A204.1 (cell line): ENCODE results near the gene TKT.
A peak's percentile ranks its signal among the peaks of the same experiment; 100 is the strongest.

Experiments
- FAIRE-seq: peaks from 2 replicates; lab custom pipeline; 2012; peaks lifted over from hg19 to GRCh38; lab: Jason Lieb, UNC

TKT gene

GRCh38 chr3:53224026-53224425 lies 31.8 kb downstream of the TKT start:
- no peak for FAIRE-seq

DNA sequence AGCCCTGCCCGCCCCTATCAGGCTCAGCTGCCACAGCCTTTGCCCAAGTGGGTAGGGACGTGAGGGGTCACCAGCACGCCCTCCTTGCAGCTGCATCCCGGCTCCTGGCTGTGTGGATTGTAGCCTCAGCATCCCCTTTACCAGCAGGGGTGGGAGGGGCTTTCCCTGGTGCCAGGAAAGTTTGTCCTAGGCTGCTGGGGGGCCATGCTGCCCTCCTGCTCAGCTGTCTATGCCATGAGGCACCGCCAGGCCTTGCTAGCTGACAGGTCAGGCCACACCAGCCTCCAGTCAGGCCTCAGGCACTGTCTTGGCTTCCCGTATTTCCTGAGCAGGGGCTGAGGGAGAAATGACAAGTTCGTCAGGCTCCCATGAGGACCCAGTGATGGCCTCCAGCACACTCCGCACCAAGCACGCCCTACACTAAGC lies 32.3 kb downstream of the TKT start:
- FAIRE-seq: no peak

- no peak for FAIRE-seq
Measured at GRCh38 chr3:53223025-53223424, 32.8 kb downstream of the TKT start.

DNA sequence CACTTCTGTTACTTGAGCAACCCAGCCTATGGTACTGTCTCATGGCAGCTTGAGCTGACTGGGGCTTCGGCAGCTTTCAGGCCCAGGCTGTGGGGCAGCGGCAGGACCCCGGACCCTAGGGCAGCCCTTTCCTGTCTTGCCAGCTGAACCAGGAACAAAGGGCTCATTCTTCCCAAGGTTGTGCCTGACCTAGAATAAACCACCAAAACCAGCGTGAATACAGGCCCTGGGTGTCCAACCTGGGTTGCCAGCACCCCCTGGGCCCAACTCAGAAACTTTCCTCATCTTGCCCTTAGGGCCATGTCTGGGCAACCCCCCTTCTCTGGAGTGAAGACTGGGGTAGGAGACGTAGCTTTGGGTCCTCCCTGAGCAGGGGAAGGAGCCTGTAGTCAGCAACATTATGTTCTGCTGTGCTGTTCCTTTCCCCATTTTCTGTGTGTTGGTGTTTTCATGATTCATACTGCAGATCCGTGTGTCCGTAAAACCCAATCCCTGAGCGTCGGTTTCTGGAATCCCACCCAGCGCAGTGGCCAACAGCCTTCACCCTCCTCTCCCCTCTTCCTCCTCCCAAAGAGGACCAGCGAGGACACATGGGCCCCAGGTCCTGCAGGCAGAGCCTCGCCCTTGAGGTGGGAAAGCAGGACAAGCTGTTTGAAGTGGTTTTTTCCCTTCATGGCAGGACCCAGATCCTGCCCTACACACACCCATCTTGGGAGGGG lies 33.5 kb downstream of the TKT start:
- no peak for FAIRE-seq

DNA sequence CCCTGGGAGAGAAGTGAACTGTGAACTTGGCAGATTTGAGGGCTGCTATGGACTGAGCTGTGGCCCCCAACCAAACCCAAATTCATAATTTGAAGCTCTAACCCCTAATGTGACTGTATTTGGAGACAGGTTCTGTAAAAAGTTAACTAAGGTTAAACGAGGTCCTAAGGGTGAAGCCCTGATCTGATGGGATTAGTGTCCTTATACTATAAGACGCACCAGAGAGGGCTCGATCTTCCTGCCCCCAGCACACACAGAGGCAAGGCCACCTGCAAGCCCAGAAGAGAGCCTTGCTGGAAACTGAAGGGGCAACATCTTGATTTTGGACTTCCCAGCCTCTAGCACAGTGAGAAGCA lies 34.0 kb downstream of the TKT start:
- no peak for FAIRE-seq

DNA sequence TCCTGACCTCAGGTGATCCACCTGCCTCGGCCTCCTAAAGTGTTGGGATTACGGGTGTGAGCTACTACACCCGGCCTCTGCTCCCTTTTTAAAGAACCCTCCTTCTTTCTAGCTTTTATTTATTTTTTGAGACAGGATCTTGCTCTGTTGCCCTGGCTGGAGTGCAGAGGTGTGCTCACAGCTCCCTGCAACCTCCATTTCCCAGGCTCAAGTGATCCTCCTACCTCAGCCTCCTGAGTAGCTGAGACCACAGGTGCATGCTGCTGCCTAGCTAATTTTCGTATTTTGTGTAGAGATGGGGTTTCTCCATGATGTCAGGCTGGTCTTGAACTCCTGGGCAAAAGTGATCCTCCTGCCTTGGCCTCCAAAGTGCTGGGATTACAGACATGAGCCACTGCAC lies 34.5 kb downstream of the TKT start:
- no peak for FAIRE-seq

GRCh38 chr3:53219895-53220483 lies 35.8 kb downstream of the TKT start:
- peak; percentile 92 for FAIRE-seq

GRCh38 chr3:53218131-53218530 lies 37.7 kb downstream of the TKT start:
- no peak for FAIRE-seq

GRCh38 chr3:53217175-53217574 lies 38.6 kb downstream of the TKT start:
- no peak for FAIRE-seq

GRCh38 chr3:53216723-53217122 lies 39.1 kb downstream of the TKT start:
- no peak for FAIRE-seq

- FAIRE-seq: no peak
Measured at GRCh38 chr3:53215816-53216215, 40.0 kb downstream of the TKT start.

DNA sequence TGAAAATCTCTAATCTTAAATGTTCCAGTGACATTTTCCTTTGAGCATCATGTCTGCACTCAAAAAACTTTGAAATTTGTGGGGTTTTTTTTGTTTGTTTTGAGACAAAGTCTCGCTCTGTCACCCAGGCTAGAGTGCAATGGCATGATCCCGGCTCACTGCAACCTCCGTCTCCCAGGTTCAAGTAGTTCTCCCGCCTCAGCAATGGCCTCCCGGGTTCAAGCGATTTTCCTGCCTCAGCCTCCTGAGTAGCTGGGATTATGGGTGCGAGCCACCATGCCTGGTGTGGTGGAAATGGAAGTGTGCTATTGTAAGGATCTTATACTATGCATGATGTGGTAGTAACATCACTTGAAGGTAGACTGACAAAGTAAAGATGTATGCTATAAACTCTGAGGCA lies 42.5 kb downstream of the TKT start:
- FAIRE-seq: no peak

DNA sequence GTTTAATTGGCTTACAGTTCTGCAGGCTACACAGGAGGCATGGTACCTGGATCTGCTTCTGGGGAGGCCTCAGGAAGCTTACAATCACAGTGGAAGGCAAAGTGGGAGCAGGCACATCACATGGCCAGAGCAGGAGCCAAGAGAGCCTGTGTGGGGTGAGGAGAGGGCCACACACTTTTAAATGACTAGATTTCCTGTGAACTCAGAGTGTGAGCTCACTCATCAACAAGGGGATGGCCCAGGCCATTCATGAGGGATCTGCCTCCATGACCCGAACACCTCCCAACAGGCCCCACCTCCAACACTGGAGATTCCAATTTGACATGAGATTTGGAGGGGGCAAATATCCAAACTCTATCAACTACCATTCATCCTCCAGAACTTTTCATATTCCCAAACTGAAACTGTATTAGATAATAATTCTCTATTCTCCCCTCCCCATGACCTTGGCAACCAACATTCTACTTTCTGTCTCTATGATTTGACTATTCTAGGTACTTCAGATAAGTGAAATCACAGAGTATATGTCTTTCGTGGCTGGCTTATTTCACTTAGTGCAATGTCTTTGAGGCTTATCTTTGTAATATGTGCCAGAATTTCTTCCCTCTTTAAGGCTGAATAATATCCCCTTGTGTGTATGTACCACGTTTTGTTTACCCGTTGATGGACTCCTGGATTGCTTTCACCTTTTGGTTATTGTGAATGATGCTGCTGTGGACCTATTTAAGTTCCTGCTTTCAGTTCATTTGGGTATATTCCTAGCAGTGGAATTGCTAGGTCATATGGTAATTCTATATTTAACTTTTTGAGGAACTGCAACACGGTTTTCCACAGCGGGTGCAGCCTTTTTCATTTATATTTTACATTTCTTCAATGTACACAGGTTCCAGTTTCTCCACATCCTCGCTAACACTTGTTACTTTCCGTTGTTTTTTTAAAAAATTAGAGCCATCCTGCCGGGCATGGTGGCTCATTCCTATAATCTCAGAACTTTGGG lies 43.8 kb downstream of the TKT start:
- no peak for FAIRE-seq

- FAIRE-seq: no peak
Measured at GRCh38 chr3:53202331-53203015, 53.3 kb downstream of the TKT start.

DNA sequence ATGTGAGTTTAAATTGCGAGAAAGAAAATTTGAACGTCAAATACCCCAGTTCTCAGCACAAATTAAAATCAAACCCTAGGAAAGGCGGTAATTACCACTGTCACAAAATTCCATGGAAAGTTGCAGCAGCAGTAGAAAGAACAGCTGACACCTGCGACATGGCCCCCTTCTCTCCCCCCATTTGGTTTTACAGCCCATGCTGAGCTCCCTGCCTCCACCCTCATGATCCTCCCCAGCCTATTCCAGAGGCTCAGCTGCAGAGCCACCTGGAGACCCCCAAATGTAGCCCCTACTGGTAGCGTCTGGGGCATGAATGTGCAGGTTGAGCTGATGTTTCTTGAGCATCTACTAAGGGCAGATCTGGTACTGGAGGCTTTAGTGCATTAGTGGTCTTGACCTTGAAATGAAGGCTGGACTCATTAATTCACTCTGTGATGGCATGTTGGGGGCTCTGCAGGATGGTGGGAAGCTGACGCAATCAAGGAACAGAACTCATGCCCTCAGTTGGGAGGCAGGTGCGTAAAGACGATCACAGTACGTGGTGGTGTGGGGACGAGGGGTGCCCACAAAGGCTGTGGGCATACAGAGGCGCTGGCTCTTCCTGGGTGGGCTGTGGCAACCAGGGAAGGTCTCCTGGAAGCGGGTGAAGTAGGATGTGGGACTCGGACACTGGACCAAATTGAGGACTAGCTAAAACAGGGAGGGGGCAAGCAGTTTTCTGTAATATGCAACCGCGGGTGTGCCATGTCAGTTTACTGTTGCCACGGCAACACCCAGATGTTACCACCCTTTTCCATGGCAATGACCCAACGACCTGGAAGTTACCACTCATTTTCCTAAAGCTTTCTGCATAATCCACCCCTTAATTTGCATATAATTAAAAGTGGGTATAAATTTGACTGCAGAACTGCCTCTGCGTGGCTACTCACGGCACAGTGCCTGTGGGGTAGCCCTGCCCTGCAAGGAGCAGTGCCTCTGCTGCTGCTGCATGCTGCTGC lies 55.0 kb downstream of the TKT start:
- FAIRE-seq: no peak

- no peak for FAIRE-seq
Measured at GRCh38 chr3:53199834-53200233, 56.0 kb downstream of the TKT start.

- FAIRE-seq: no peak
Measured at GRCh38 chr3:53198996-53199395, 56.8 kb downstream of the TKT start.

- no peak for FAIRE-seq
Measured at GRCh38 chr3:53198256-53198977, 57.4 kb downstream of the TKT start.

DNA sequence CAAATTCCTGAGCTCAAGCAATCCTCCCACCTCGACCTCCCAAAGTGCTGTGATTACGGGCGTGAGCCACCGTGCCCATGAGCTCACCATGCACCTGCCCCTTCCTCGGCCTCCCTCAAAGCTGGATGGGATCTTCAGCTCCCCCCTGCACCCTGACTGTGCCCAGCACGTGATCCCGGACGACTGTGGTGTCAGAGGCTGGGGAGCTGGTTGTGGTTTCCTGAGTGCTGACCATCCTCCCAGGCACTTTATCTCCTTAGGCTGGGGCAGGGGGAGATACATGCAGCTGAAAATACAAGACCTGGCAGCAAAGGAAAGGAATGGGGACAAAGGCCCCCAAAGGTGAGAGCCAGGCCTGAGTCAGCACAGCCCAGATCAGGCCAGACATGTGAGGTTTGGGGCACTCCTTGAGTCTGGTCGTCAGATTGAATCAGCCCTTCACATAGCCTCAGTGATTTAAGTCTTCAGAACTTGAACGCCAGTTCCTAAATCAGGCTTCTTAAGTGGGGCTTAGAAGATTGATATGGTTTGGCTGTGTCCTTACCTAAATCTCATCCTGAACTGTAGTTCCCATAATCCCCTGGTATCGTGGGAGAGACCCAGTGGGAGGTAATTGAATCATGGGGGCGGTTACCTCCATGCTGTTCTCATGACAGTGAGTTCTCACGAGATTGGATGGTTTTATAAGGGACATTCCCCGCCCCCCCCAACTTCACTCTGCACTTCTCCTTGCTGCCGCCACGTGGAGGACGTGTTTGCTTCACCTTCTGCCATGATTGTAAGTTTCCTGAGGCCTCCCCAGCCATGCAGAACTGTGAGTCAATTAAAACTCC lies 59.0 kb downstream of the TKT start:
- no peak for FAIRE-seq
